GM12892 (cell line): Measurements from ENCODE around the gene RSPRY1.

Source experiments
- POLR2A ChIP-seq: IDR thresholded peaks from 2 replicates; pipeline ENCODE4 v1.6.1; 2011; ENCODE audit warnings: low read depth, low read length, control low read depth
- POLR2AphosphoS5 ChIP-seq: IDR thresholded peaks from 2 replicates; pipeline ENCODE4 v1.6.1; 2011; ENCODE audit warnings: low read depth, low read length, control low read depth
- TAF1 ChIP-seq: IDR thresholded peaks from 2 replicates; pipeline ENCODE4 v1.6.1; 2011; ENCODE audit warnings: low read depth, mild to moderate bottlenecking, control low read depth, low read length, borderline replicate concordance

GRCh38 chr16:57143149-57143921, 42.8 kb upstream of the RSPRY1 start:
- TF ChIP-seq POLR2A (no peak), POLR2AphosphoS5 (no peak), TAF1 (no peak)
